22Rv1 (cell line): ENCODE data around the gene CSGALNACT2.

ENCODE experiments used
- ZFX ChIP-seq: fragments of 450-650 bp; IDR thresholded peaks from 2 replicates; pipeline ENCODE4 v1.6.1; 2017; ENCODE audit warnings: antibody characterized with exemption, borderline replicate concordance
- TF ChIP-seq, protein P1 (sequence below): fragments of 450-650 bp; IDR thresholded peaks from 2 replicates; pipeline ENCODE4 v1.5.1; 2017; ENCODE audit warnings: mild to moderate bottlenecking

DNA sequence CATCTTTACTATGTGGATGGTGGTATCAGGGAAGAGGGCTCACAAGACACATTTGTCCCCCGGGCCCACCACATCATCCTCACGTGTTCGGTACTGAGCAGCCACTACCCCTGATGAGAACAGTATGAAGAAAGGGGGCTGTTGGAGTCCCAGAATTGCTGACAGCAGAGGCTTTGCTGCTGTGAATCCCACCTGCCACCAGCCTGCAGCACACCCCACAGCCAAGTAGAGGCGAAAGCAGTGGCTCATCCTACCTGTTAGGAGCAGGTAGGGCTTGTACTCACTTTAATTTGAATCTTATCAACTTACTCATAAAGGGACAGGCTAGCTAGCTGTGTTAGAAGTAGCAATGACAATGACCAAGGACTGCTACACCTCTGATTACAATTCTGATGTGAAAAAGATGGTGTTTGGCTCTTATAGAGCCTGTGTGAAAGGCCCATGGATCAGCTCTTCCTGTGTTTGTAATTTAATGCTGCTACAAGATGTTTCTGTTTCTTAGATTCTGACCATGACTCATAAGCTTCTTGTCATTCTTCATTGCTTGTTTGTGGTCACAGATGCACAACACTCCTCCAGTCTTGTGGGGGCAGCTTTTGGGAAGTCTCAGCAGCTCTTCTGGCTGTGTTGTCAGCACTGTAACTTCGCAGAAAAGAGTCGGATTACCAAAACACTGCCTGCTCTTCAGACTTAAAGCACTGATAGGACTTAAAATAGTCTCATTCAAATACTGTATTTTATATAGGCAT, 9.1 kb upstream of the CSGALNACT2 start:
- TF ChIP-seq, protein P1, sequence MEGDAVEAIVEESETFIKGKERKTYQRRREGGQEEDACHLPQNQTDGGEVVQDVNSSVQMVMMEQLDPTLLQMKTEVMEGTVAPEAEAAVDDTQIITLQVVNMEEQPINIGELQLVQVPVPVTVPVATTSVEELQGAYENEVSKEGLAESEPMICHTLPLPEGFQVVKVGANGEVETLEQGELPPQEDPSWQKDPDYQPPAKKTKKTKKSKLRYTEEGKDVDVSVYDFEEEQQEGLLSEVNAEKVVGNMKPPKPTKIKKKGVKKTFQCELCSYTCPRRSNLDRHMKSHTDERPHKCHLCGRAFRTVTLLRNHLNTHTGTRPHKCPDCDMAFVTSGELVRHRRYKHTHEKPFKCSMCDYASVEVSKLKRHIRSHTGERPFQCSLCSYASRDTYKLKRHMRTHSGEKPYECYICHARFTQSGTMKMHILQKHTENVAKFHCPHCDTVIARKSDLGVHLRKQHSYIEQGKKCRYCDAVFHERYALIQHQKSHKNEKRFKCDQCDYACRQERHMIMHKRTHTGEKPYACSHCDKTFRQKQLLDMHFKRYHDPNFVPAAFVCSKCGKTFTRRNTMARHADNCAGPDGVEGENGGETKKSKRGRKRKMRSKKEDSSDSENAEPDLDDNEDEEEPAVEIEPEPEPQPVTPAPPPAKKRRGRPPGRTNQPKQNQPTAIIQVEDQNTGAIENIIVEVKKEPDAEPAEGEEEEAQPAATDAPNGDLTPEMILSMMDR = no peak
- no peak for TF ChIP-seq ZFX
